ENCODE measurements around the gene CYYR1. TPM values are rescaled to one million over a fixed set of nuclear protein-coding genes. Genes with fewer than 3 reads are reported as not detected.

The CYYR1 gene
- total RNA-seq (7.6 TPM), polyA plus RNA-seq (ENCODE audit: insufficient read depth in 1 of 8, insufficient read length in 8 of 8, low replicate concordance in 1 of 8) (10 to 100 TPM; 13.2 to 19.3 (median 14.5) TPM)
- long read RNA-seq, donor 1, partial matches to known transcripts, result 0 of 3 reads
- long read RNA-seq, donor 1, other reads (novel, unspliced or antisense), result 0 of 3 reads
- long read RNA-seq, donor 2, partial matches to known transcripts, result 0 of 2 reads
- long read RNA-seq, donor 2, other reads (novel, unspliced or antisense), result 0 of 2 reads
- long read RNA-seq, donor 3, partial matches to known transcripts, result 7 of 11 reads
- long read RNA-seq, donor 3, other reads (novel, unspliced or antisense), result 0 of 11 reads
- long read RNA-seq, donor 4, transcript CYYR1-201 (4 exons, 3,101 nt), result major isoform, 7 of 8 reads
- long read RNA-seq, donor 4, partial matches to known transcripts, result 0 of 8 reads
- long read RNA-seq, donor 4, other reads (novel, unspliced or antisense), result 0 of 8 reads
- long read RNA-seq, donor 5, transcript CYYR1-201 (4 exons, 3,101 nt), result major isoform, 13 of 55 reads
- long read RNA-seq, donor 5, partial matches to known transcripts, result 35 of 55 reads
- long read RNA-seq, donor 5, other reads (novel, unspliced or antisense), result 6 of 55 reads
- long read RNA-seq, donor 6, partial matches to known transcripts, result 0 of 3 reads
- long read RNA-seq, donor 6, other reads (novel, unspliced or antisense), result 0 of 3 reads
- long read RNA-seq, donor 7, partial matches to known transcripts, result 0 of 2 reads
- long read RNA-seq, donor 7, other reads (novel, unspliced or antisense), result 0 of 2 reads
- long read RNA-seq, donor 8, partial matches to known transcripts, result 0 of 2 reads
- long read RNA-seq, donor 8, other reads (novel, unspliced or antisense), result 0 of 2 reads
- long read RNA-seq, donor 9, partial matches to known transcripts, result 0 of 3 reads
- long read RNA-seq, donor 9, other reads (novel, unspliced or antisense), result 0 of 3 reads
- long read RNA-seq, donor 10, transcript CYYR1-201 (4 exons, 3,101 nt), result major isoform, 10 of 16 reads
- long read RNA-seq, donor 10, partial matches to known transcripts, result 0 of 16 reads
- long read RNA-seq, donor 10, other reads (novel, unspliced or antisense), result 6 of 16 reads
- long read RNA-seq, donor 11, partial matches to known transcripts, result 0 of 4 reads
- long read RNA-seq, donor 11, other reads (novel, unspliced or antisense), result 0 of 4 reads

DNA sequence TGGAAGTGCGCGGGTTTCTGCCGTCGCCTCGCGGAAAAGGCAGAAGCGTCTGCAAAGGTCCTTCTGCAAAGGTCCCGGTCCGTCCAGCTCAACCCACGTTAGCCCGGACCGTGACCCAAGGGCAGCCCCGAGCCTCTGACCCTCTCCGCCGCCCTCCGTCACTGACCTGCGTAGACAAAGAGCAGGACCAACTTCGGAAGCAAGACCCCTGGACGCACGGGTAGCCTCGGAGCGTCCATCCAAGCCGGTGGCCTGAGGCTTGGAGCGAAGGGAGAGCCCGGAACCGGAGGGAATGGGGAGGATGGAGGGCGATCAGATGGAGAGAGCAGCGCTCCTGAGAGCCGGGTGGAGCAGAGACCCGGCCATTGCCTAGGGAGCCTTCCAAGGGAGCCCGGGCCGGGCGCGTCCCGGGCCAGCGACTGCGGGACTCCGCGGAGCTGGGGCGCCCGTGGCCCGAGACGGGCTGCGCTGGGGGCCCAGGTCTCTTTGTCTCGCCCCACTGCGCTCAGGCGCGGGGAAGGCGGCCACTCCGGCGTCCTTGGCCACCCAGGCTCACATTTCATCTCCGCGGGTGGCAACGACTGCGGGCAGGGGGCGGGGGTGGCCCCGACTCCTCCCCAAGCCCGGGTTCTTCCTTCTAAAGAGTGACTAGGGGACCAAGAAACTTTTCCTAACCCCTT is at the start of gene CYYR1:
Gene CYYR1 (minus strand): TSS at position 585 of the 680 bp plus-strand sequence. CDS start 346 bp downstream, at position 239.
- WGBS (ENCODE audit: insufficient coverage), result 2% methylated on average over 58 of the region's 58 CpGs
- peaks cover 8% of the 10 kb centered on the region for H3K27me3 ChIP-seq (ENCODE audit: control insufficient read depth, insufficient read depth, low read length)
- peak; percentile 33 for DNase-seq
- H3K9me3 ChIP-seq (replicated peaks; ENCODE audit: control insufficient read depth, low read depth, low read length), result peaks cover 5% of the 10 kb centered on the region
- peak within 1 kb of the TSS; percentile 69 for H3K27ac ChIP-seq (ENCODE audit: low read length)
- no peaks in the 10 kb centered on the region for H3K36me3 ChIP-seq (ENCODE audit: control insufficient read depth, insufficient read depth, low read length)
- H3K4me3 ChIP-seq (ENCODE audit: low read length), result peak within 1 kb of the TSS; percentile 47
- H3K4me1 ChIP-seq (ENCODE audit: control insufficient read depth, insufficient read depth, low read length), result peaks cover 4% of the 10 kb centered on the region

DNA sequence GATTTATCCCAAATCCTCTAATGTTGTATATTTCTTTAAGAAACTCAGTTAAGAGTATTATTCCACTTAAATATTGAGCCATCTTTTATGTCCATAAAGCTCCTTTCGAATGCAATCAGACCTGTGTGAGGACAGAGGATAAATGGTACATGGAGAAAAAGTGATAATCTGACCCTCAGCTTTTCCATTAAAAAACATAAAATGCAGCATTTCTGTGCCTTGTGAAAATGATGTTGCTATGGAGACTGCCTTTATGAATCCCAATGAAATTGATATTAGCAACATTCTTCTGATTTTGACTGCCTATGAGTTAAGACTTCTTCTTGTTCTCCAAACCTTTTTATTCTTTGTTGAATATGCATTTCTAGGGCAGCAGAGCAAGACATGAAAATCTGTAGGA is 44.1 kb upstream of the CYYR1 start:
- Histone ChIP-seq H3K27me3 (ENCODE audit: control insufficient read depth, insufficient read depth, low read length) (no peaks in the 10 kb centered on the region), H3K4me3 (ENCODE audit: low read length) (no peak overlapping the region), H3K36me3 (ENCODE audit: control insufficient read depth, insufficient read depth, low read length) (no peaks in the 10 kb centered on the region), H3K4me1 (ENCODE audit: control insufficient read depth, insufficient read depth, low read length) (no peaks in the 10 kb centered on the region), H3K27ac (ENCODE audit: low read length) (no peak overlapping the region), H3K9me3 (replicated peaks; ENCODE audit: control insufficient read depth, low read depth, low read length) (no peaks in the 10 kb centered on the region)
- DNase-seq, result no peak
- WGBS (ENCODE audit: insufficient coverage), result no CpG with 5 or more reads among the region's 1 CpG

GRCh38 chr21:26614251-26614650 is 41.2 kb upstream of the CYYR1 start:
- Histone ChIP-seq H3K4me3 (ENCODE audit: low read length) (no peak overlapping the region), H3K4me1 (ENCODE audit: control insufficient read depth, insufficient read depth, low read length) (no peaks in the 10 kb centered on the region), H3K27ac (ENCODE audit: low read length) (no peak overlapping the region), H3K36me3 (ENCODE audit: control insufficient read depth, insufficient read depth, low read length) (no peaks in the 10 kb centered on the region), H3K9me3 (replicated peaks; ENCODE audit: control insufficient read depth, low read depth, low read length) (no peaks in the 10 kb centered on the region), H3K27me3 (ENCODE audit: control insufficient read depth, insufficient read depth, low read length) (no peaks in the 10 kb centered on the region)
- no peak for DNase-seq
- no CpG with 5 or more reads among the region's 1 CpG for WGBS (ENCODE audit: insufficient coverage)

DNA sequence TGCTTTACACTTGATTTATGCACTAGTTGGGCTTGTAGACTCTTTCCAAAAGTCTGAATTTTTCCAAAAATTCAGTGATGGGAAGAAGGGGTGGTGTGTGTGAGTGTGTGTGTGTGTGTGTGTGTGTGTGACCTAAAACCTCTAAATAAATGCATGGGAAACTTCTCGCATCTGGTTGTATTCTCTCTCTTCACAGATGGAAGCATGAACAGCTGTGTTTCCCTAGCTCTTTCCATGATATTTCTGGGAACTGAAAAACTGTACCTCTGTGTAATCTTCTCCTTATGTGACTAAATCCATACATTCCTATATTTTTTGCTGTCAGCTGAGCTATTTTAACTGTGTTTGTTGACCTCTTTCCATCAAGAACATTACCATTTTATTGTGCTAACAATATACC is 26.2 kb upstream of the CYYR1 start:
- no peaks in the 10 kb centered on the region for H3K27me3 ChIP-seq (ENCODE audit: control insufficient read depth, insufficient read depth, low read length)
- WGBS (ENCODE audit: insufficient coverage), result no CpG with 5 or more reads among the region's 1 CpG
- peak overlapping the region; percentile 21 for H3K27ac ChIP-seq (ENCODE audit: low read length)
- H3K9me3 ChIP-seq (replicated peaks; ENCODE audit: control insufficient read depth, low read depth, low read length), result no peaks in the 10 kb centered on the region
- peak; percentile 93 for DNase-seq
- H3K4me3 ChIP-seq (ENCODE audit: low read length), result no peak overlapping the region
- H3K4me1 ChIP-seq (ENCODE audit: control insufficient read depth, insufficient read depth, low read length), result peaks cover 3% of the 10 kb centered on the region
- no peaks in the 10 kb centered on the region for H3K36me3 ChIP-seq (ENCODE audit: control insufficient read depth, insufficient read depth, low read length)

- Histone ChIP-seq H3K27me3 (ENCODE audit: control insufficient read depth, insufficient read depth, low read length) (no peaks in the 10 kb centered on the region), H3K9me3 (replicated peaks; ENCODE audit: control insufficient read depth, low read depth, low read length) (no peaks in the 10 kb centered on the region), H3K36me3 (ENCODE audit: control insufficient read depth, insufficient read depth, low read length) (no peaks in the 10 kb centered on the region), H3K4me3 (ENCODE audit: low read length) (no peak overlapping the region), H3K4me1 (ENCODE audit: control insufficient read depth, insufficient read depth, low read length) (peaks cover 3% of the 10 kb centered on the region), H3K27ac (ENCODE audit: low read length) (no peak overlapping the region)
- no peak for DNase-seq
- WGBS (ENCODE audit: insufficient coverage), result 75% methylated on average over 2 of the region's 2 CpGs
These were observed 24.9 kb upstream of the CYYR1 start for GRCh38 chr21:26597981-26598380.

DNA sequence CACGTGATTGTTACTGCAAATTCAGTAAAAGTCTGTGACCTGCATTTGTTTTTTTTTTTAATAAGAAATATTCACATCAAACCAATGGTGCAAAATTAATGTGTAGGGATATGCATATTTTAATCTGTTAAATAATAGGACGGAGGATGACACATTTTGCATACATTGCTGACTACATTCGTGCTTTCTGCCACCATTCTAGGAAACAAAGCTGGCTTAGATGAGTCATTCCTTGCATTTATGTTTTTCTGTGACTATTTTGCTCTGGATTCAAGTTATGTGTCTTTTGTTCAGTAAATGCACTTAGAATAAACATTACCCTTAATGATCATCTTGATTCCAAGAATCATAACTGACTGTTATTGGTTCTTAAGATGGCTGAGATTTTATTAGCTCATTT is 23.9 kb upstream of the CYYR1 start:
- H3K36me3 ChIP-seq (ENCODE audit: control insufficient read depth, insufficient read depth, low read length), result no peaks in the 10 kb centered on the region
- H3K27ac ChIP-seq (ENCODE audit: low read length), result no peak overlapping the region
- no peak overlapping the region for H3K4me3 ChIP-seq (ENCODE audit: low read length)
- peaks cover 3% of the 10 kb centered on the region for H3K4me1 ChIP-seq (ENCODE audit: control insufficient read depth, insufficient read depth, low read length)
- no peaks in the 10 kb centered on the region for H3K9me3 ChIP-seq (replicated peaks; ENCODE audit: control insufficient read depth, low read depth, low read length)
- no peaks in the 10 kb centered on the region for H3K27me3 ChIP-seq (ENCODE audit: control insufficient read depth, insufficient read depth, low read length)
- DNase-seq, result no peak
- WGBS (ENCODE audit: insufficient coverage), result no CpG with 5 or more reads among the region's 3 CpGs

GRCh38 chr21:26595971-26596370 is 22.9 kb upstream of the CYYR1 start:
- 87% methylated on average over 5 of the region's 7 CpGs for WGBS (ENCODE audit: insufficient coverage)
- no peaks in the 10 kb centered on the region for H3K36me3 ChIP-seq (ENCODE audit: control insufficient read depth, insufficient read depth, low read length)

GRCh38 chr21:26593800-26594199 is 20.7 kb upstream of the CYYR1 start:
- H3K4me1 ChIP-seq (ENCODE audit: control insufficient read depth, insufficient read depth, low read length), result no peaks in the 10 kb centered on the region
- no peak for DNase-seq
- no peaks in the 10 kb centered on the region for H3K9me3 ChIP-seq (replicated peaks; ENCODE audit: control insufficient read depth, low read depth, low read length)
- no peak overlapping the region for H3K27ac ChIP-seq (ENCODE audit: low read length)
- no CpG with 5 or more reads among the region's 1 CpG for WGBS (ENCODE audit: insufficient coverage)
- H3K36me3 ChIP-seq (ENCODE audit: control insufficient read depth, insufficient read depth, low read length), result no peaks in the 10 kb centered on the region
- no peak overlapping the region for H3K4me3 ChIP-seq (ENCODE audit: low read length)
- H3K27me3 ChIP-seq (ENCODE audit: control insufficient read depth, insufficient read depth, low read length), result no peaks in the 10 kb centered on the region

More at GRCh38 chr21:26595971-26596370, 22.9 kb upstream of the CYYR1 start:
- H3K27ac ChIP-seq (ENCODE audit: low read length), result no peak overlapping the region
- H3K4me1 ChIP-seq (ENCODE audit: control insufficient read depth, insufficient read depth, low read length), result peaks cover 3% of the 10 kb centered on the region
- no peaks in the 10 kb centered on the region for H3K9me3 ChIP-seq (replicated peaks; ENCODE audit: control insufficient read depth, low read depth, low read length)
- DNase-seq, result no peak
- H3K27me3 ChIP-seq (ENCODE audit: control insufficient read depth, insufficient read depth, low read length), result no peaks in the 10 kb centered on the region
- no peak overlapping the region for H3K4me3 ChIP-seq (ENCODE audit: low read length)

DNA sequence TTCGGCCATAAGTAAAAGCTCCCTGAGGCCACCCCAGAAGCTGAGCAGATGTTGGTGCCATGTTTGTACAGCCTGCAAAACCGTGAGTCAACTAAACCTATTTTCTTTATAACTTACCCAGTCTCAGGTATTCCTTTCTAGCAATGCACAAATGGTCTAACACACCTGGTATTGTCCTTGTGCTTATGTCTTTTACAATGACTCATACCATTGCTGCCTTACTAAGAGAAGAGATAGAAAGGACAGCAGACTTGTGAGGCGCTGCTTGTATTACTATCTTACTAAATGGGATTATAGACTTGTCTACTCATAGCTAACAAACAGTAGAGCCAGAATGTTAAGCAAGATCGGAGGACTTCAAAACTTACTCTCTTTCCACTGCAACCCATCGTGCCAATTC is 18.5 kb upstream of the CYYR1 start:
- 67% methylated on average over 2 of the region's 5 CpGs for WGBS (ENCODE audit: insufficient coverage)
- DNase-seq, result no peak
- no peaks in the 10 kb centered on the region for H3K9me3 ChIP-seq (replicated peaks; ENCODE audit: control insufficient read depth, low read depth, low read length)
- H3K27me3 ChIP-seq (ENCODE audit: control insufficient read depth, insufficient read depth, low read length), result no peaks in the 10 kb centered on the region
- no peaks in the 10 kb centered on the region for H3K36me3 ChIP-seq (ENCODE audit: control insufficient read depth, insufficient read depth, low read length)
- no peaks in the 10 kb centered on the region for H3K4me1 ChIP-seq (ENCODE audit: control insufficient read depth, insufficient read depth, low read length)
- H3K27ac ChIP-seq (ENCODE audit: low read length), result no peak overlapping the region
- no peak overlapping the region for H3K4me3 ChIP-seq (ENCODE audit: low read length)
